ENCODE results near the gene SHROOM2.

- TF ChIP-seq SNAI2 (CRISPR knock-in tag; IDR thresholded peaks at IDR 0.05) (no peak), RARB (CRISPR knock-in tag; IDR thresholded peaks at IDR 0.05) (no peak), GLIS3 (CRISPR knock-in tag; IDR thresholded peaks at IDR 0.05) (no peak), PATZ1 (CRISPR knock-in tag; IDR thresholded peaks at IDR 0.05; ENCODE audit: borderline replicate concordance) (no peak), OSR1 (CRISPR knock-in tag; IDR thresholded peaks at IDR 0.05) (no peak), ESRRG (CRISPR knock-in tag; IDR thresholded peaks at IDR 0.05) (no peak), PPARA (CRISPR knock-in tag; IDR thresholded peaks at IDR 0.05; ENCODE audit: borderline replicate concordance) (no peak), ZNF70 (CRISPR knock-in tag; IDR thresholded peaks at IDR 0.05) (no peak), ZC3H10 (CRISPR knock-in tag; IDR thresholded peaks at IDR 0.05) (no peak), ZFP3 (CRISPR knock-in tag; IDR thresholded peaks at IDR 0.05) (no peak), CREB5 (CRISPR knock-in tag; IDR thresholded peaks at IDR 0.05; ENCODE audit: low read depth) (no peak), ISL1 (CRISPR knock-in tag; IDR thresholded peaks at IDR 0.05) (no peak), ZNF565 (CRISPR knock-in tag; conservative IDR thresholded peaks at IDR 0.05; ENCODE audit: low read depth) (no peak)
- TF ChIP-seq, protein P1, sequence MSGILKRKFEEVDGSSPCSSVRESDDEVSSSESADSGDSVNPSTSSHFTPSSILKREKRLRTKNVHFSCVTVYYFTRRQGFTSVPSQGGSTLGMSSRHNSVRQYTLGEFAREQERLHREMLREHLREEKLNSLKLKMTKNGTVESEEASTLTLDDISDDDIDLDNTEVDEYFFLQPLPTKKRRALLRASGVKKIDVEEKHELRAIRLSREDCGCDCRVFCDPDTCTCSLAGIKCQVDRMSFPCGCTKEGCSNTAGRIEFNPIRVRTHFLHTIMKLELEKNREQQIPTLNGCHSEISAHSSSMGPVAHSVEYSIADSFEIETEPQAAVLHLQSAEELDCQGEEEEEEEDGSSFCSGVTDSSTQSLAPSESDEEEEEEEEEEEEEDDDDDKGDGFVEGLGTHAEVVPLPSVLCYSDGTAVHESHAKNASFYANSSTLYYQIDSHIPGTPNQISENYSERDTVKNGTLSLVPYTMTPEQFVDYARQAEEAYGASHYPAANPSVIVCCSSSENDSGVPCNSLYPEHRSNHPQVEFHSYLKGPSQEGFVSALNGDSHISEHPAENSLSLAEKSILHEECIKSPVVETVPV (CRISPR knock-in tag; IDR thresholded peaks at IDR 0.05), result no peak
These were observed 197.2 kb downstream of the SHROOM2 start for GRCh38 chrX:9983441-9983840.

All from SK-N-SH treated with all-trans-retinoic acid at 6 μM for 48 hours (cell line).